HG03103 (cell line): ENCODE results near the gene ABCA4.

ENCODE experiments used
- ATAC-seq: cut with Tn5 transposase; IDR thresholded peaks from one replicate; pipeline ENCODE4 v1.9.1; 2021; ENCODE audit warnings: low read depth; ENCODE audit not compliant: unreplicated experiment

The ABCA4 gene

DNA sequence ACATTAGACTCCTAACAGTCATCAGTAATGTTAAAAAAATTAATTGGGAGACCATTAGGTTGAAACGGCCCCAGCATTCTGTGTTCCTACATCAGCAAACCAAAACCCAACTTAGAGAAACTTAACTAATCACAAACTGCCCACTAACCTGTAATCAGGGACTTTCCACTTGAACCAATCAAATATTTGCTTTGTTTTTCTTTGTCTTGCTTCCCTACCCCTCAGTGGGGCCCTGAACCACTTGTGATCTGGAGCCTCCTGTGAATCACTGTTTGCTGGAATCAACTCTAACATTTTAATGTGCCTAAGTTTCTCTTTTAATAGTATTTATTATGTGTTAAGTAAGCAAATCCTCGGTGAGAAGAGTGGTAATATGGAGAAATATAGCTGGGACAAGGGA, 64.0 kb downstream of the ABCA4 start:
- ATAC-seq, result no peak

- ATAC-seq, result no peak
Observed at GRCh38 chr1:94056171-94056570, 64.8 kb downstream of the ABCA4 start.

GRCh38 chr1:94055459-94056122, 65.4 kb downstream of the ABCA4 start:
- no peak for ATAC-seq

DNA sequence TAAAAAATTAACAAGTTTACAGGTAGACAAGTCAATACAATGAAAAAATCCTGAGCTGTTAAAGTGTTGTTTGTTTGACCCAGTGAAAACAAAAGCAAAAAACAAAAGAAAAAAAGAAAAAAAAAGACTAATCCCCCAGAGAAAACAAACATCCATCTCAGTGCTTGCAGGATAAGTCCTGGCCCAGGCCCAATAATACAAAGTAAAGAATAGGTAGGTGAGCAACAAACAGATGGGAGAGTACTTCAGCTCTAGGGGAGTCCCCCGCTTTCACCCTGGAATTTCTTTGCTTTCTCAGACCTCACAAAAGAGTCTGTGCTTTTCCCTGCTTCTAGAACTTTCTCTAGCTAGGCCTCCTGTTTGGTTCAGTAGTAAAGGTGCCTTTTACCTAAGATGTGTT, 70.3 kb downstream of the ABCA4 start:
- no peak for ATAC-seq

DNA sequence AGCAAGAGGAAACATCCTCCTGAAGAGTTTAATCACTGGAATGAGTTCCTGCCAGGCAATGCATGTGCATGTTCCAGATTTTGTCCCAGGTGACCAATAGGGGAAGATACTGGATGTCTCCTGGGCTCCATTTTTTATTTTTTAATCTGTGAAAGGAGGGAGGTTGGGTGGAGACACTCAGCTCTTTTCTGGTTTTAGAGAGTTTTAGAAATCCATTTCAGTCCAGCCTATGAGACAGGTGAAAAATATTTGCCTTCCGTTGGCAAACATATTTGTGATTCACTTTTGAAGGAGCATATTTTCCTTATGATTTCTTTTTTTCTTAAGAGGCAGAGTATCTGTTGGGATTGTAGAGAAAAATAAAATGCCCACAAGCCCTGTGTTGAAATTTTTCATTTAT, 70.7 kb downstream of the ABCA4 start:
- no peak for ATAC-seq

- ATAC-seq, result no peak
Observed at GRCh38 chr1:94049791-94050190, 71.2 kb downstream of the ABCA4 start.

DNA sequence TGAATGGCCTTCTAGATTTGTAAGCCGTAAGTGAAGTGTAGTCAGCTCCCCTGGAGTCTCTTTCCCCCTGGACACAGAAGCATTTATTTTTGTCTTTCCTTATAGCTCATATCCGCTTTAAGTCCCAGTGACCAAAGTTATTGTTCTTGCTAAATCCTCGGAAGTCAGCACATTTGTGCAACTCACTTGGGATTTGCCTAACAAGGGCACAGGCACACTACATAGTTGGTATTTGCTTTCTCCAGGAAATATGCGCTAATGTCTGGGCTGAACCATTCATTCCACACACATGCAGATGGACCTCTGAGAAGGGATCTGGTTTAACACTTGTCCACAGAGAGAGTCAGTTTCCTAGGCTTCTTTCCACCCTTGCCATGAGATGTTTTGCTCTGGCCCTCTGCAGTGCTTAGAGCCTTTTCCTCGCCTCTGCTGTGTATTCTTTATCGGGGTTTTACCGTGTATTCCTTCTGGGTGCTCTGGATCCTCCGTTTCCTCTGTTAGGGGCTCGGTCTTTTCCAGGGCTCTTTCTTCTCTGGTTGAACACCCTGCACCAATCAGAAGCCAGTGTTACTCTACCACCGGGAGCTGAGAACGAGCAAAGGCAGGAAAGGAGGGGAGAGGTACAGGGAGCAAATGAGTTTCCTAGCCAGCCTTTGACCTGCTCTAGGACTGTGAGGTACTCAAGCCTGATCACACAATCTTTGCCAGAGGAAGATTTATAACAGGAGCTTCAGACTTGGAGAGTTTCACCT, 72.4 kb downstream of the ABCA4 start:
- no peak for ATAC-seq

- ATAC-seq, result no peak
Observed at GRCh38 chr1:94047949-94048348, 73.0 kb downstream of the ABCA4 start.

DNA sequence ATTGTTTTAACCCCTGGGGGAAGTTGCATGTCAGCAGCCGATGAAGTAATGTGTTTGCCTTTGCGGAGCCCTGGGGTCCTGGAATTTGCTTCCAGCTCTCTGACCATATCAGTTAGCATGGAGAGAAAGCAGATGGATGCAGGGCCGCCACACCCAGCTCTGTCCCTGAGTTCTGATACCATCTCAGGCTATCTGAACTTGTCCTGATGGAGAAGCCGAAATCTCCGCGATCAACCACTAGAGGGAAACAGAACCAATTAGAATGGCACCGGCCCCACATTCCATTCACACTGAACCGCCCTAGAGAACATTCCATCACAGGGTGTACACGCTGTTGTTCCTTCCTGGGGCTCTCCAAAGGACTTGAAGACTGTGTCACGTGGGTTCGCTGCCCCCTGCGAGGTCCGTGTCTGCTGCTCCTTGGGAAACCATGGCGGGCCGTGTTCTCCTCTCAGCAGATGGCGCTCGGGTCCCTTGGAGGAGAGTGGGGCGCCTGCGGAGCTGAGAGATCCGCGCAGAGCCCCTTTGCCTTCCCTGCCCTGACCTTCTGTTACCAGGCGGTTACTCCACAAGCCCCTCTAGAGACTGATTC, 75.4 kb downstream of the ABCA4 start:
- ATAC-seq, result no peak

- ATAC-seq, result no peak
Observed at GRCh38 chr1:94044891-94045290, 76.1 kb downstream of the ABCA4 start.

DNA sequence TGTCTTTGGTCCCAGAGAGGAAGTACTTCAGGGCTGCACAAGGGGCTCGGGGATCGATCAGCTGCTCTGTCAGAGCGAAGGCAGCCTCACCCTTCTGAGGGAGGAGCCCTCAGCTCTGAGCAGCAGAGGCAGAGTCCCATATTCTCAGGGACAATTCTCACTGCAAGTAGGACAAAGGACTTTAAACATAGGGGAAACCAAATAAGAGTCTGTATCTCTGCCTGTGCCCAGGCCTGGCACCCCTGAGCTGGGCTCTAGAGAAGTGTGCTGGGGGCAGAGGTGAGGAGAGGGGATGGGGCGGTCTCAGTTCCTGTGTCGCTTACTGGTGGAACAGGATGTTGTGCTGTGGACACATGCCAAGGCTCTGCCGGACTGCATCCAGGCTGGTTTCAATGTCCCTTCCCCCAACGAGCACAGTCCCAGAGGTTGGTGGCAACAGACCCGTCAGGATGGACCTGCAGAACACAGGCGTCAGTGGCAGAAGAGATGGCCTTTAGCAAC, 76.6 kb downstream of the ABCA4 start:
- ATAC-seq, result no peak

GRCh38 chr1:94043738-94044289, 77.1 kb downstream of the ABCA4 start:
- ATAC-seq, result no peak

GRCh38 chr1:94042388-94042787, 78.6 kb downstream of the ABCA4 start:
- no peak for ATAC-seq

DNA sequence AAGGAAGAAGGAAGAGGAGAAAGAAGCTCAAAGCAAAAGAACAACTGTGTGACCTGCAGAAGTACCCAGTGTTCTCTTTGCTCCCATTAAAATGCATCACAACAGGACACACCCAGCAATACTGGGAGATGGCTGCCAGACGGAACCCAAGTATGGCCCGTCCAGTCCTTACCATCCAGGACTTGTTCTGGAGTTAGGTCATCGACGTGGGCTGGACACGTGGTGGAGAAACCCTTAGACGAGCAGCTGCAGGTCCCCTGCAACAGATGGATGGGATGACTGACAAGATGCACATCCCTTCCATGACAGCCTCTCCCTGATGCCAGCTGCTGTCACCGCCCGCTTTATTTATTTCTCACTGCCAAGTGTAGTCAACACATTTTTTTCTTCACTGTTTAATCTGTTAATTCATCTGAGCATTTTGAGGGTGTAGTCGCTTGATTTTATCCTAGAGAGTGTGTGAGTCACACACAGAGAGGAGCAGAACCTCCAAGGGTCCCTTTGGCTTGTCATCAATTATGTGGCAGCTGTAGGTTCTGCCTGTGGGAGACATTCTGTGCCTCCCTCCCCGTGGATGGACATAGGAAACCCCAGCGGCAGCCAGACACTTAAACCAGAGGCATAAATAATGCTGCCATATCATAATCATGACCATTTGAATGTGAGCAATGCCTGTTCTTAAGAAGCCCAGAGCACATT, 80.9 kb downstream of the ABCA4 start:
- no peak for ATAC-seq

DNA sequence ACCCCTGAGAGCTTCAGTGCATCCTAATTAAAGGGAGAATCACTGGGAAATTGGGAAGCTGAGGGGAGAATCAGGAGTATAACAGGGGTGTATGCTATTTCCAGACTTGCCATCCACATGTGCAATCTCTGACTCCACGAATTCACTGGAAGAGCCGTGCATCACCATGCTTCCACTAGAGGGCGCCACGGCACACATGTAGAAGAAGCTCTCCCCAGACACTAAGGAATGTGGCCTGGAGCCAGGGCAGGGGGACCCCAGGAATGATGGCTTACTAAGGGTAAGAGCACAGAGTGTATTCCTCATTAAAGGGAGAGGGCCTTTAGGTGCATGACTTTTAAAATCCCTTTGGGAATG, 81.5 kb downstream of the ABCA4 start:
- no peak for ATAC-seq

GRCh38 chr1:94038511-94038910, 82.4 kb downstream of the ABCA4 start:
- no peak for ATAC-seq

GRCh38 chr1:94037392-94038229, 83.3 kb downstream of the ABCA4 start:
- ATAC-seq, result no peak

DNA sequence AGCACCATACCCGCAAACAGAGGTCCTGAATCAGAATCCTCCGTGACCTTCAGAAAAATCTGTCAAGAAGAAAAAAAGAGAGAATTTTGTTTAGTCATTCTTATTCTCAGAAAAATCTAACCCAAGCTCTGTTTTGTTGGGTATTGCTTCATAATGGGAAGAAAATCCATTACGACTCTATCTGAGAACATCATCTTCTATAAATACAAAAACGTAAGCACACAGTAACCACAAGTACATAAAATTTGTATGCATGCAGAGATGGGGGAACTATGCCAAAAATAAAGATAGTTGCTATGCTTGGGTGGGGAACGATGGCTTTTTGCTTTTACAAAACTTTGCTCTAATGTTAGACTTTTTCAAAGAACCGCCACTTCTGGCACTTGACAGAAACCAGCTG, 84.2 kb downstream of the ABCA4 start:
- ATAC-seq, result no peak

DNA sequence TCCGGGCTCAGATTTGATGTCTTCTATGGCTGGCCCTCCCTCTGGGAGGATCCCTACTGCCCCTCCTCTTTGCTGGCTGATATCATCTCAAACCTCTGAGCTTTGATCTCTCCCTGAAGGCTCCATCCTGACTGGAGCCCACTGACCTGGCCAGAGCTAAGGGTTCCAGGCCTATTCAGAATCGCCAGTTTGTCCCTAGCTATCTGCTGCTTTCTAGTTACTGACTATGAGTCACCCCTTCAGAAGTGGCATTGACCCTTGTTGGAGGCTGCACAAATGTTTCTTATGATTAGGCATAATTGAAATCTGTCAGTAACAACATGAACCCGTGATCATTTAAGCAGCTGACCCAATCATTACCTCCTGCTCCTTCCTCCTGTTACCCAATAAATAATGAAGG, 87.1 kb downstream of the ABCA4 start:
- ATAC-seq, result no peak

DNA sequence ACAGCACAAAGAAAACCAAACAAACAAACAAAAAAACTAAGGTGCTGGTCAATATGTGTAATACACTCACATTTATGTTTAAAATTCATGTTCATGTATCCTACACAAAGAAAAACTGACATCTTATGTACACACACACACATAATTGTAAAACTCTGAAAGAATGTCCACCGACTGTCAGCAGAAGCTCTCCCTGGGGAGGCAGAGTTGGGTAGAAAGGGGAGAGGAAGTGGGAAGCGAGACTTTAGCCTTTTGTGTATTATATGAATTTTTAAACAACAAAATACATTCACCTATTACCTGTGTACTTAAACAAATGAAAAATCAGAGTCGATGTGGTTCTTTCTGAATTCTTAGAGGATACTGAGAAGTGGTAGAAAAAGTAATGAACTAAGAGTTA, 88.3 kb downstream of the ABCA4 start:
- ATAC-seq, result no peak
